Stimulated activated CD8-positive, alpha-beta memory T cell treated with anti-CD3 and anti-CD28 coated beads, Interleukin-15, amount 100 ng/mL, for 4 hours (primary cell): ENCODE results near the gene XCL1.
"Not testable (repeated sequence)": the region's sequence is repeated elsewhere in the genome, so short reads cannot be mapped to it uniquely, and the experiment has no call there.

Experiments used
- DNase-seq, 2 donors: peaks; one replicate each; pipeline ENCODE4 v3.0.0-alpha.2; 2020; ENCODE audit warnings: low read depth in 2 of 2

The XCL1 gene

GRCh38 chr1:168567568-168567967, 8.8 kb upstream of the XCL1 start:
- no peak for DNase-seq

GRCh38 chr1:168568346-168568745, 8.1 kb upstream of the XCL1 start:
- no peak for DNase-seq

DNA sequence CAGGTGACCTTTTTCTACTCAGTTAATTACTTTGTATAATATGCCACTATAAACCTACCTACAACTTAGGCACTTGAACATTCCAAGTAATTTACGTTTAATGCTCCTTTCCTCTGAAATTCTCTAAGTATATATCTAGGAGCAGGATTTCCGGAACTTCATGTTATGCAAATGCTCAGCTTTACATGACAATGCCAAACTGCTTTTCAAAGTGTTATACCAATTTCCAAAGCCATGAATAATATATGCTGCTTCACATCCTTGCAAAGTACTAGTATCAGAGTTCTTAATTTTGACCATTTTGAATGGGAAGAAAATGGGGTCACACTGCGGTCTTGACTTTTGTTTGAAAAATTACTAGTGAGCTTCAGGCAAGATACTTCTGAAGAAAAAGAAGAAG, 5.8 kb upstream of the XCL1 start:
- no peak for DNase-seq

DNA sequence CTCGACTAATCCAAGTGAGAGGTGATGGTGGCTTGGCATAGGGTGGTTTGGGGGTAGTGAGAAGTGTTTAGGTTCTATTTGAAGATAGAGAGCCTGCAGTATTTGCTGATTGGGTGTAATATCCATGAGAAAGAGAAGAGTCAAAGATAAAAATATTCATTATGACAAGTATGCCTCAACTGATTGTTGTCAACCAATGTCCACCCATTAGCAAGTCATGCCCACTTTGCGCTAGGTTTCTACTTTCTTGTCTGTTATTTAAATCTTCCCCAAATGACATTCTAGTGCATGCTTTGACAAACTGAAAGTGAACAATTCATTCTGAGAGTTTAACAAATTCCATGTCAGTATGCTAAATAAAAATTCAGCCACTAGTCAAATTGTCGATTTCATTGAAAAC, 3.8 kb upstream of the XCL1 start:
- no peak for DNase-seq

GRCh38 chr1:168574234-168574633, 2.2 kb upstream of the XCL1 start:
- not testable (repeated sequence) for DNase-seq

DNA sequence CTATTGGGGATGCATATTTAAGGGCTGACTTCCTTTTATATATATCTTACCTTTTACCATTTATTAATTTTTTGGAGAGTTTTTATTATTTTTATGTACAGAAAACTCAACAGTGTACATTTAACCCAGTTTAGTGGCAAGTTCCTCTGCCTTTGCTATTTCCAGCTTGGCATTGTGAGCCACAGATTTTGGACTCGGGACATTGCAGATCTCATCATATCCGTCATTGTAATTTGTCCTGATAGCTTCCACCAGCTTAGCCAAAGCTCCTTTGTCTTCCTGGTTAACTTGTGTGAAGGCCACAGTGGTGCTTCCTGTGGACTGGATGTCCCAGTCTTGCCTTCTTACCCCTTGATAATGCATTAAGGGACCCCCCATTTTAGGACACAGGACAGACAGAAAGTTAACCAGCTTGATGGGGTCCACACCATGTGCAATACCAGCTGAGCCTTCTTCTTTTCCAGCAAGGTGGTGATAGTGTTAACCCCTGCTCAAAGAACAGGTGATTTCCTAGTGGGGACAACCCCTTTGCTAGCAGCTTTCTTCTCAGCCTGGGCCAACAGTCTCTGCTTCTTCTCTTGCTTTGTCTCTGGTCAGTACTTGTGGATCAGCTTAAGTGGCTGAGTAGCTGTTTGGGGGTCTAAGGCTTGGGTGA, 2.3 kb downstream of the XCL1 start:
- DNase-seq, result not testable (repeated sequence)

- not testable (repeated sequence) for DNase-seq
Measured at GRCh38 chr1:168580290-168580689, 3.9 kb downstream of the XCL1 start.

- not testable (repeated sequence) for DNase-seq
Measured at GRCh38 chr1:168580991-168581390, 4.6 kb downstream of the XCL1 start.

- DNase-seq, result no peak
Measured at GRCh38 chr1:168581817-168582572, 5.6 kb downstream of the XCL1 start.

GRCh38 chr1:168582688-168583336, 6.4 kb downstream of the XCL1 start:
- no peak for DNase-seq

DNA sequence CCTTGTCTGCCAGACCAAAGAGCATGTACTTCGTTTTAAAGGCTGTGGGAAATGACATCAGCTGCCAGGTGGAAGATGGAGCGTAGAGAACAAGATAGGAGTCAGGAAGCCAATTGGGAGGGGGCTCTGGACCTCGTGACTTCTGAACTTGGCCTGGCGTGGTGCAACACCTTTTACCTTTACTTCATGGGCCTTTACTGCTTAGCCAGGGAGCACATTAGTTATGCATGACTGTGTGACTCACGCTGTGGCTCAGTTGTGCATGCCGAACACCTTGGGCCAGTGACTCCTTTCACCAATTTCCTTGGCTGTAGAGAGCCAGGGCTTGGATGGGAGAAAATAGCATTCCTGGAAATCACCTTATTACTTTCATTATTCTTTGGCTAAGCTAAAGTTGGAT, 7.2 kb downstream of the XCL1 start:
- DNase-seq, result no peak

GRCh38 chr1:168585191-168585590, 8.8 kb downstream of the XCL1 start:
- DNase-seq, result no peak

DNA sequence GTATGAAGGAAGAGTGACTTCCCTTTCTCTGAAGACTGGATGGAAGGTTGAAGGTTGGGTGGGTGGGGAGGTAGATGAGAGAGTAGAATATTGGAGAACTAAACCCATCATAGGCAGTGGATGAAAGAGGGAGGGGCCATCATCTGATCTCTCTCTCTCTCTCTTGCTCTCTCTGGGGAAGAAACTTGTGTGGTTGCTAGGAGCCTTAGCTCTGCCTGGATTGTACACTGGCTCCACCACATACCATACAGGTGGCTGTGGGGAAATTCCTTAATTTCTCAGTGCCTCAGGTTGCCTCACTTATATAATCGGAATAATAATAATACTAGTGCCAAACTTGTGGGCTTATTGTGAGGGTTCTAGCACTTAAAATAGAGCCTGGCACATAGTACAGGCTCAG, 9.5 kb downstream of the XCL1 start:
- no peak for DNase-seq

GRCh38 chr1:168589167-168589566, 12.8 kb downstream of the XCL1 start:
- no peak for DNase-seq

- DNase-seq, result no peak
Measured at GRCh38 chr1:168591066-168591465, 14.7 kb downstream of the XCL1 start.

DNA sequence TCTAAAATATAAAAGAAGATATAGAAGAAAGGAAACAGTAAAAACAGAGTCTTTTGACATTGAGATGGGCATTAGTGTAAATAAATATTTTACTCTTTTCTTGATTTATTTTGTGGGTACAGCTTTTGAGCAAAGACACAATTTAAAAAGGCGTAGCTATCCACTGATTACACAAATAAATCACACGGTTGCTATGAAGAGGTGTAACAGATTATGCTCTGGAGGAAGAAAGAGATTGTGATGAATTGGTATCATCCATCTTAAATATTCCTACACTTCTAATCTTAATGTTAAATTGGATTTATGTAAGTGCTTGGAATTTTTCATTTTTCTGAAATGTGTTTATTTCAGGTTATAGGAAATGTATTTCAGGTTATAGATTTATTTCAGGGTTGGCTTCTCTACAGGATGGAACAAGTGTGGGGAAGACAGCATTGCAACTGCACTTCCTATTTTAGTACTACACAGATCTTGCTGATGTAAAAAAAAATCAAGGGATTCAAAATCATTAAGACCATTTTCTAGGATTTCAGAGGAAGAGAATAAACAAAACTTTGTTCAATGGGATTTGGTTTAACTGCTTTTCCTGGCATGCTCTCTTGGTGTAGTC, 15.3 kb downstream of the XCL1 start:
- no peak for DNase-seq

DNA sequence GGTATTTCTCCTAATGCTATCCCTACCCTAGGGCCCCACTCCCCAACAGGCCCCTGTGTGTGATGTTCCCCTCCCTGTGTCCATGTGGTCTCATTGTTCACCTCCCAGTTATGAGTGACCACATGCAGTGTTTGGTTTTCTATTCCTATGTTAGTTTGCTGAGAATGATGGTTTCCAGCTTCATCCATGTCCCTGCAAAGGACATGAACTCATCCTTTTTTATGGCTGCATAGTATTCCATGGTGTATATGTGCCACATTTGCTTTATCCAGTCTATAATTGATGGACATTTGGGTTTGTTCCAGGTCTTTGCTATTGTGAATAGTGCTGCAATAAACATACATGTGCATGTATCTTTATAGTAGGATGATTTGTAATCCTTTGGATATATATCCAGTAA, 19.0 kb downstream of the XCL1 start:
- not testable (repeated sequence) for DNase-seq

DNA sequence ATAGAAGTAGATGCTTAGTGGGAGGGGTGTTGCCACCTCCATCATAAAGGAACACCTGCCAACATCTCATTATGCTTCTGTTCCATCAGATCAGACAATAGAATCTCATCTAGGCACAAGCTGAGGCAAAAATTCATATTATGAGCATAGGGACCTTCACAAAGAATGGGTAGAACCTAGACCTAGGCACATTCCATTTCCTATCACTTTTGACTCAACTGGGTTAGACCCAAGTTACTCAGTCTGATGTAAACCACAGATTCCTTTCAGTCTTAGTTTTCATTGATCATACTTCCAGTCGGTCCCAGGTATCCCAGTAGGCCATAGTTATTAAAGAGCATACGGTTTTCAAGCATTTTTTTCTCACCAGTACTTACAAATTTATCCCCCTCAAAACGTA, 21.7 kb downstream of the XCL1 start:
- DNase-seq, result no peak

DNA sequence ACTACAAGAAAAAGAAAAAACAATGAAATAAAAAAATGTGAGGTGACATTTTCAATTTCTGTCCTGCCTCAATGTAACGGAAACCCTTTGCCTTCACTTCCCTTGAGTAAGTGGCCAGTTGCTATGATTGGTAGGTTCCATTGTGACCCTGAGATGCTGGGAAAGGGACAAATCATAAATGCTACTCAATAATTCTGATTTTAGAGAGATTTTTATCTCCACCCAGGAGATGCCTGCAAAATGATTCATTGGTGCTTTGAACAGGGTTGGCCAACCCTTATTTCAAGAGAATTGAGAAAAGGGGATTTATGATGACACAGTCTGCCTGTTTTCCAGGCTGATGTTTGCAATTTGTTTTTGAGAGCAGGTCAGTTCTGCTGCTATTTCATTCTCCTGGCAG, 22.5 kb downstream of the XCL1 start:
- no peak for DNase-seq

DNA sequence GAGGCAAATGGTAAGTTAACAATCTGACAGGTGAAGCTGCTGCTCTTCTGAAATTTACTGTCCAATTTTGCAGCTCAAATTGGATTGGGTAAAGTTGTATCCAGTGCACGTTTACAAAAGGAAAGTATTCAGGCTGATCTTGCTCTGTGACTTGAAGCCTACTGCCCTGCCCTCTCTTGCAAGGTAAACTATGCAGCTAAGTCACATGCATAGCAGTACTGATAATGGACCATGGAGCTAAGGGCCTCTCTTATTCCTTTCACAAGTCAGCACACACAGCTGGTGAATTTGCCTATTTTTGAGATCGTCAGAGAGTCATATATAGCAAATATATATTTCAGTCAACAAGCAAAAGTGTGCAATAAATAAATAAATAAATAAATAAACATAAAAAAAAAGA, 23.2 kb downstream of the XCL1 start:
- DNase-seq, result no peak

GRCh38 chr1:168601051-168601450, 24.6 kb downstream of the XCL1 start:
- no peak for DNase-seq

- peak; percentile 30 to 32 for DNase-seq
Measured at GRCh38 chr1:168603501-168604110, 27.2 kb downstream of the XCL1 start.
